GM19467 (cell line): ENCODE data around the gene ITGB6.

Source experiments
- ATAC-seq: cut with Tn5 transposase; IDR thresholded peaks from one replicate; pipeline ENCODE4 v1.9.1; 2021; ENCODE audit warnings: mild to moderate bottlenecking, moderate library complexity; ENCODE audit not compliant: unreplicated experiment

ITGB6 gene

DNA sequence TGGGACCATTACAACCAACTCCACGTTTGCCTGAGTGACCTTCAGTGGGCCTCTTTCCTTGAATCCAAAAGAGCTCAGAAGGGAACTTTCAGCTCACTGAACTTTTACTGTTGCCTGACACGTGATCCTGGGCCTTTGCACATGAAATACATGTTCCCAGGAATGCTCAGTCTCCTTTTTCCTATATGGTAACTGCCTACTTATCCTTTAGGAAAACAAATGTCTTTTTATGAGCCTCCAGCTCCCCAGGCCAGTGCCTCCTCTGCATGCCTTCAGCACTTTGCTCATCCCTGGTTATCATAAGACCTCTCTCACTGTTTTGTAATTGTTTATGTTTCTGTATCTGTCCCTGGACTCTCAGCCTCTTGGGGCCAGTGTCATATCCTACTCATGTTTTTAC lies 142.7 kb downstream of the ITGB6 start:
- ATAC-seq, result no peak

DNA sequence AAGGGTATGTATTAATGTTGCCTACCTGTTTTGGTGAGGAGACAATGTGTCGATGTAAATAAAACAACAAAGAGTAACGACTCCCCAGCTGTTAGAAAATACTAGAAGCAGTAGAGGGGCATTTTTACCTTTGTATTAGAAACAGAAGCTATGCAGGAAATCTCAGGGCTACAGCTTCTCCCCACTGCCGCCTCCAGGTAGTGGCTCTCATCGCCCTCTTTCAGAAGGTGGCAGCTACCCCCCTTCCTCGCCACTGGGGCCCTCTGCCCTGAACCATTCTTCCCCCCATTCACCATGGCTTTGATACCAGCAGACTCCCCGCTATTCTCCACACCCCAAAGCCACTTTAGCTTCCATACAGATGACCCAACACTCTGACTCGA lies 144.4 kb downstream of the ITGB6 start:
- ATAC-seq, result no peak

DNA sequence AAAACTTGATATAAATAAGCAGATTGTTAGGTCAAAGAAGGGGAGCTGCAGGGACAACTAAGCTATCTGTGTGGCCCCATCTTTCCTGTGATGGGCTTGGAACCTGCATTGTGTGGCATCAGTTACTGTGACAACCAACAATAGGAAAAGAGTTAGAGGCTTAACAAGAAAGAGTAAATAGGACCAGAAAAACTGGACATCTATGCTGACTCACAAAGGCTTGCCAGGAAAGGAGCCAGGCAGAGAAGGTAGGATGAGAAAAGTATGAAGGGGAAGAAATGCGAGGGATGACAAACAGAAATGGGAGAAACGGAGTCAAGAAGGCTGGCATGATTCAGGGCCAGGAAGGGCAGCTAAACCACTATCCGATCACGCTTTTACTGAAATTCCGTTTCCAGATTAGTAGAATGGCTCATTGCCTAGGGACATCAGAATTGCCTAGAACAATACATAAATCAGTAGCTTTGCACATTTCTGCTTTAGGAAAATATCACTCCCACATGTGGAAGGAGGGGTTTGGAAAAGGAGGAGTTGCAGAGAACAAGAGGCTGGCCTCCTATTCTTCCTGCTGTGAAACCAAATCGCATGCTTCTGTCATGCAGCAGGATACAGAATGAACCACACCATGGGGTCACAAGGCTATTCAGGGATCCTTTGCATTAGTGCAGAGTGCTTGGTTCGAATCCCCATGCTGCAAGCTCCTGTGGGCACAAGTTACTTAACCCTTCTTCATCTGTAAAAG lies 144.9 kb downstream of the ITGB6 start:
- ATAC-seq, result no peak

DNA sequence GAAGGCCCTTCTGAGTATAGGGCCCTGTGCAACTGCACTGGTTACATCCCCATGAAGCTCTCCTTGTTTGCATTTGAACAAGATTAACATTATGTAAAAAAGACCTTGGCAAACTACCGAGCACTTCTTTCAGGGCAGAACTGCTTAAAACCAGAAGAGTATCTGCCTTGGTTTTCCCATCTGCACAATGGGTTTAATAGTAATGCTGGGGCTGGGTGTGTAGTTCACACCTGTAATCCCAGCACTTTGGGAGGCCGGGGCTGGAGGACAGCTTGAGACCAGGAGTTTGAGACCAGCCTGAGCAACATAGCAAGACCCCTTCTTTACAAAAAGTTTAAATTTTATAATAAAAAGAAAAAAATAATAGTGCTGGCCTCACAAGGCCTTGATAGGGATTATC lies 146.1 kb downstream of the ITGB6 start:
- no peak for ATAC-seq

- no peak for ATAC-seq
These were observed 147.5 kb downstream of the ITGB6 start for GRCh38 chr2:160052531-160052930.

DNA sequence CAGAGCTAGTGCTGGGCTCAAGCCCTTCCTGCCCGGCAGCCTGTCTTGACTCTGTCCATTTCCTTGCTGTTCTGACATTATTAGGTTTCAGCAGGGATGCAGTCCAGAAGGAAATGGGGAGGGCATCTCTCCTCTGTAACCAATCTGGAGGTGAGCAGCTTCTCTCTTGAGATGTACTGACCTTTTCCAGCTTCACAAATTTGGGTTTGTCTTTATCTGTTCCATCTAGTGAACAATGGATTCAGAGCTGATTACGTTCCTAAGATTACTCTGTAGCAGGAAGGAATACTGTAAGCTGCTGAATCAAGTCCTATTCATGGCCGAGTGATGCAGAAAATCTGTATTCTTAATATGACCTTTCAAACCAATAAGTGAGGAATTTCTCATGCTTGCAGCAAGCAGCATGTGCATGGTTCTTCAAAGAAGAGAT lies 148.7 kb downstream of the ITGB6 start:
- no peak for ATAC-seq

DNA sequence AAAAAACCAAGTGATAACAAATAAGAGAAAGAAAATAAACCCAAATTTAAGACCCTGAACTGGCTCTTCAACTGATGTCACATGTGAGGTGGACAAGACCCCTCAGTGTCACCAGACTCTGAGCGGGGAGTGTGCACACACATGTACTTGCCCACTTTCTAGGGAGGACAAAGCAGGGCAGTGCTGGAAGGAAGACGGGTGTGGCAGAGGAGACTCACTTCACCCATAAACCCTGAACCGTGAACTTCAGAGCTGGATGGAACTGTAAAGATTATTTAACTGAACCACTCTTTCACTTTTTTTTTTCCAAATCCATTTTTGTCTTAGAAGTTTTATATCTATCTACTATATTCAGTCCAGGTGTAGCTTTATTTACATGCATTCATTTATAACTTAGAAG lies 149.9 kb downstream of the ITGB6 start:
- no peak for ATAC-seq
